ENCODE data around the gene ZNF444.

GRCh38 chr19:56136362-56136761, 4.7 kb upstream of the ZNF444 start:
- no peak for TF ChIP-seq ELK1 (IDR thresholded peaks at IDR 0.05; ENCODE audit: borderline replicate concordance, low read depth, low read length)
- TF ChIP-seq CTCF (conservative IDR thresholded peaks at IDR 0.05; ENCODE audit: low read depth, low read length), result no peak
- TF ChIP-seq CEBPB (IDR thresholded peaks at IDR 0.05; ENCODE audit: low read depth, low read length), result no peak
- TF ChIP-seq POLR2A (IDR thresholded peaks at IDR 0.05; ENCODE audit: low read depth, low read length), result no peak
- TF ChIP-seq SMC3 (IDR thresholded peaks at IDR 0.05; ENCODE audit: low read depth, low read length), result no peak
- no peak for TF ChIP-seq NFE2L2 (IDR thresholded peaks at IDR 0.05; ENCODE audit: low read depth, low read length)
- TF ChIP-seq FOS (IDR thresholded peaks at IDR 0.05; ENCODE audit: low read depth, low read length), result no peak
- TF ChIP-seq USF2 (IDR thresholded peaks at IDR 0.05; ENCODE audit: low read depth, low read length), result no peak
- TF ChIP-seq CHD1 (IDR thresholded peaks at IDR 0.05; ENCODE audit: low read depth, low read length), result no peak
- TF ChIP-seq RAD21 (IDR thresholded peaks at IDR 0.05; ENCODE audit: low read length), result no peak
- TF ChIP-seq MAZ (IDR thresholded peaks at IDR 0.05; ENCODE audit: borderline replicate concordance, low read depth, low read length), result no peak
- no peak for TF ChIP-seq BHLHE40 (IDR thresholded peaks at IDR 0.05; ENCODE audit: low read depth, low read length)
